ENCODE results near the gene CABP5. TPM values are rescaled to one million over a fixed set of nuclear protein-coding genes. Genes with fewer than 3 reads are reported as not detected.

CABP5 gene
- total and polyA plus RNA-seq, 8 donors = not detected

GRCh38 chr19:48053076-48053475 is 9.2 kb upstream of the CABP5 start:
- no peak for DNase-seq
- intact Hi-C loops (cut with DNase I; ENCODE audit: low total_unique reads) = no loop called here
- Histone ChIP-seq H3K36me3 (peaks cover 0 to 57% (median 14%) of the 10 kb centered on the region in 4 donors), H3K4me1 (no peaks in the 10 kb centered on the region), H3K4me3 (no peak overlapping the region), H3K27me3 (no peaks in the 10 kb centered on the region), H3K27ac (no peak overlapping the region), H3K9me3 (no peaks in the 10 kb centered on the region)
- 77 to 96% (median 88%) methylated on average over 5 of the region's 5 CpGs for WGBS, 5 donors
- TF ChIP-seq POLR2AphosphoS5 (IDR thresholded peaks at IDR 0.05) = no peak
- TF ChIP-seq EP300 (IDR thresholded peaks at IDR 0.05) = no peak
- TF ChIP-seq CTCF (IDR thresholded peaks at IDR 0.05) = no peak
- no peak for TF ChIP-seq POLR2A (IDR thresholded peaks at IDR 0.05)

- H3K36me3 ChIP-seq = peaks cover 0 to 64% (median 16%) of the 10 kb centered on the region in 4 donors
- no peak for TF ChIP-seq CTCF (IDR thresholded peaks at IDR 0.05)
- TF ChIP-seq EP300 (IDR thresholded peaks at IDR 0.05) = no peak
- TF ChIP-seq POLR2AphosphoS5 (IDR thresholded peaks at IDR 0.05) = no peak
- TF ChIP-seq POLR2A (IDR thresholded peaks at IDR 0.05) = no peak
Measured at GRCh38 chr19:48051335-48052033, 7.6 kb upstream of the CABP5 start.

GRCh38 chr19:48044561-48044960 is 682 bp upstream of the CABP5 start:
- TF ChIP-seq EP300 (IDR thresholded peaks at IDR 0.05) (no peak), POLR2AphosphoS5 (IDR thresholded peaks at IDR 0.05) (no peak), POLR2A (IDR thresholded peaks at IDR 0.05) (no peak), CTCF (IDR thresholded peaks at IDR 0.05) (no peak)
- no peak for DNase-seq
- H3K36me3 ChIP-seq = peaks cover 0 to 23% (median 5%) of the 10 kb centered on the region in 4 donors
- WGBS, 5 donors = 84 to 87% (median 86%) methylated on average over 5 of the region's 5 CpGs
- intact Hi-C loops (cut with DNase I; ENCODE audit: low total_unique reads) = no loop called here
- peaks cover 0 to 31% (median 0%) of the 10 kb centered on the region in 3 donors for H3K27me3 ChIP-seq
- H3K27ac ChIP-seq = no peak overlapping the region
- H3K4me1 ChIP-seq = no peaks in the 10 kb centered on the region
- H3K4me3 ChIP-seq = no peak overlapping the region
- H3K9me3 ChIP-seq = no peaks in the 10 kb centered on the region

More at GRCh38 chr19:48051335-48052033, 7.6 kb upstream of the CABP5 start:
- Histone ChIP-seq H3K27me3 (no peaks in the 10 kb centered on the region), H3K4me3 (no peak overlapping the region), H3K9me3 (no peaks in the 10 kb centered on the region), H3K27ac (no peak overlapping the region), H3K4me1 (no peaks in the 10 kb centered on the region)
- WGBS, 5 donors = 73 to 84% (median 78%) methylated on average over 10 of the region's 10 CpGs
- no peak for DNase-seq
- intact Hi-C loops (cut with DNase I; ENCODE audit: low total_unique reads) = no loop called here

GRCh38 chr19:48041877-48042580 is 1.9 kb downstream of the CABP5 start:
- WGBS, 5 donors = 39 to 63% (median 46%) methylated on average over 2 of the region's 2 CpGs
- DNase-seq = no peak
- H3K27ac ChIP-seq = no peak overlapping the region

More at GRCh38 chr19:48041877-48042580, 1.9 kb downstream of the CABP5 start:
- H3K27me3 ChIP-seq = peaks cover 0 to 31% (median 0%) of the 10 kb centered on the region in 3 donors
- no peak overlapping the region for H3K4me3 ChIP-seq
- TF ChIP-seq POLR2AphosphoS5 (IDR thresholded peaks at IDR 0.05) = no peak
- no peak for TF ChIP-seq CTCF (IDR thresholded peaks at IDR 0.05)
- TF ChIP-seq EP300 (IDR thresholded peaks at IDR 0.05) = no peak
- TF ChIP-seq POLR2A (IDR thresholded peaks at IDR 0.05) = no peak
- H3K9me3 ChIP-seq = peaks cover 0 to 9% (median 8%) of the 10 kb centered on the region in 4 donors
- no peaks in the 10 kb centered on the region for H3K36me3 ChIP-seq
- no peaks in the 10 kb centered on the region for H3K4me1 ChIP-seq
- intact Hi-C loops (cut with DNase I; ENCODE audit: low total_unique reads) = no loop called here
